HepG2 (cell line): Measurements from ENCODE around the gene ROMO1. TPM values are rescaled to one million over a fixed set of nuclear protein-coding genes. Genes with fewer than 3 reads are reported as not detected.
"Not testable (repeated sequence)": the region's sequence is repeated elsewhere in the genome, so short reads cannot be mapped to it uniquely, and the experiment has no call there.

ENCODE experiments used
- ATAC-seq: fragments of 200-7000 bp; cut with Tn5 transposase; 3 replicates; pipeline ENCODE4 v1.9.1; 2020; ENCODE audit warnings: mild to moderate bottlenecking, moderate library complexity
- BruUV-seq: library from RNA; stranded (reverse); fragments of 400-500 nt; replicated peaks from 2 replicates; lab custom pipeline; 2021; lab: Mats Ljungman, UMichigan
- CTCF ChIA-PET: fragments of 300-600 bp; formaldehyde crosslinking; extraction: SDS; loops from one replicate; lab custom pipeline; 2021; ENCODE audit warnings: low total read pairs, inconsistent platforms, low intra/inter-chr PET ratio; lab: Yijun Ruan, JAX
- POLR2A ChIA-PET: fragments of 350-600 bp; sonication (Branson Sonifier 250); formaldehyde crosslinking; loops from one replicate; lab custom pipeline; 2020; ENCODE audit warnings: antibody characterized with exemption, inconsistent platforms; lab: Yijun Ruan, JAX
- DNase-seq: peaks from one replicate; pipeline ENCODE4 v3.0.0-alpha.2; 2015; ENCODE audit warnings: low spot score
- FAIRE-seq: peaks from 3 replicates; lab custom pipeline; 2011; peaks lifted over from hg19 to GRCh38; lab: Jason Lieb, UNC
- H2AFZ ChIP-seq: one replicate; pipeline ENCODE4 v1.6.1; 2011; ENCODE audit warnings: low read length, inconsistent platforms
- H3K27ac ChIP-seq: fragments of 300-600 bp; 3 replicates; pipeline ENCODE4 v1.8.0; 2011; ENCODE audit warnings: mixed run types, mild to moderate bottlenecking, mixed read lengths, low read length, inconsistent platforms; ENCODE audit not compliant: insufficient read depth; ENCODE audit errors: extremely low read length
- H3K27me3 ChIP-seq, 2 experiments: fragments of 200-600 bp in 1 of 2; 2 replicates in 1 of 2; 3 replicates in 1 of 2; pipeline versions ENCODE4 v1.6.0 to v1.8.0; 2011; ENCODE audit warnings: low read length in 2 of 2, mild to moderate bottlenecking in 2 of 2, moderate library complexity in 2 of 2, inconsistent platforms in 1 of 2; ENCODE audit not compliant: insufficient read depth in 2 of 2, control insufficient read depth in 1 of 2
- H3K36me3 ChIP-seq, 2 experiments: fragments of 200-600 bp in 1 of 2; replicated peaks in 1 of 2; 2 replicates in 1 of 2; 3 replicates in 1 of 2; pipeline versions ENCODE4 v1.5.1 to v1.8.0; 2011; ENCODE audit warnings: low read length in 2 of 2, inconsistent platforms in 1 of 2; ENCODE audit not compliant: insufficient read depth in 2 of 2, control insufficient read depth in 1 of 2
- H3K4me1 ChIP-seq: 2 replicates; pipeline ENCODE4 v1.5.1; 2012; ENCODE audit warnings: low read length, inconsistent platforms; ENCODE audit not compliant: insufficient read depth
- H3K4me2 ChIP-seq: 2 replicates; pipeline ENCODE4 v1.6.0; 2011; ENCODE audit warnings: low read depth, low read length, inconsistent platforms
- H3K4me3 ChIP-seq, 3 experiments: fragments of 200-600 bp in 1 of 3; sonication (generic), shearing (Covaris generic) in 1 of 3; replicated peaks in 1 of 3; 2 replicates each; pipeline ENCODE4 v1.5.1; 2011 to 2016; ENCODE audit warnings: low read length in 3 of 3, inconsistent platforms in 2 of 3, low read depth in 2 of 3, mild to moderate bottlenecking in 2 of 3, control low read depth in 1 of 3, mixed read lengths in 1 of 3; ENCODE audit not compliant: insufficient read depth in 1 of 3
- H3K79me2 ChIP-seq: one replicate; pipeline ENCODE4 v1.6.1; 2011; ENCODE audit warnings: low read length, inconsistent platforms; ENCODE audit not compliant: insufficient read depth
- H3K9ac ChIP-seq: 2 replicates; pipeline ENCODE4 v1.6.0; 2011; ENCODE audit warnings: mild to moderate bottlenecking, low read depth, low read length, inconsistent platforms; ENCODE audit not compliant: insufficient read depth
- H3K9me3 ChIP-seq: 2 replicates; pipeline ENCODE4 v1.5.1; 2012; ENCODE audit warnings: mild to moderate bottlenecking, low read length
- H4K20me1 ChIP-seq: 2 replicates; pipeline ENCODE4 v1.6.0; 2011; ENCODE audit warnings: inconsistent platforms, mild to moderate bottlenecking, low read length, moderate library complexity; ENCODE audit not compliant: insufficient read depth
- ATF7-NPFF ChIP-seq: sonication (generic); formaldehyde crosslinking; IDR thresholded peaks from 2 replicates; pipeline ENCODE4 v1.8.1; 2023; ENCODE audit warnings: mild to moderate bottlenecking, low read depth, missing genetic modification reagents, moderate library complexity
- BCLAF1 ChIP-seq: fragments of 450-650 bp; IDR thresholded peaks from 2 replicates; pipeline ENCODE4 v1.6.1; 2017; ENCODE audit warnings: mild to moderate bottlenecking
- CREB1 ChIP-seq, 2 experiments: fragments of 450-650 bp in 1 of 2; IDR thresholded peaks; 2 replicates each; pipeline ENCODE4 v1.6.1; 2016 to 2017; ENCODE audit warnings: control low read depth in 1 of 2, mild to moderate bottlenecking in 1 of 2, missing compliant biosample characterization in 1 of 2, missing genetic modification characterization in 1 of 2
- CREB3 ChIP-seq: sonication (generic); formaldehyde crosslinking; IDR thresholded peaks from 2 replicates; pipeline ENCODE4 v1.5.0; 2020; ENCODE audit warnings: missing genetic modification reagents
- HNRNPLL ChIP-seq: fragments of 200-400 bp; formaldehyde crosslinking; IDR thresholded peaks from 2 replicates; pipeline ENCODE4 v1.6.1; 2017; ENCODE audit warnings: mild to moderate bottlenecking, low read depth, low read length; ENCODE audit not compliant: poor library complexity, severe bottlenecking
- MED8 ChIP-seq: sonication (generic); formaldehyde crosslinking; IDR thresholded peaks from 2 replicates; pipeline ENCODE4 v1.8.1; 2023; ENCODE audit warnings: mild to moderate bottlenecking, missing genetic modification reagents; ENCODE audit not compliant: insufficient replicate concordance
- SAFB2 ChIP-seq: sonication (generic); formaldehyde crosslinking; IDR thresholded peaks from 2 replicates; pipeline ENCODE4 v1.5.1; 2020; ENCODE audit warnings: missing genetic modification reagents, low read depth, mild to moderate bottlenecking, borderline replicate concordance
- SMYD3 ChIP-seq: sonication (generic); formaldehyde crosslinking; IDR thresholded peaks from 2 replicates; pipeline ENCODE4 v1.8.1; 2023; ENCODE audit warnings: mild to moderate bottlenecking, missing genetic modification reagents
- SOX6 ChIP-seq, 2 experiments: fragments of 450-650 bp in 1 of 2; sonication (generic) in 1 of 2; formaldehyde crosslinking in 1 of 2; IDR thresholded peaks; 2 replicates each; pipeline versions ENCODE4 v1.4.0 to v1.6.1; 2017 to 2020; ENCODE audit warnings: antibody characterized with exemption in 1 of 2, mild to moderate bottlenecking in 1 of 2, missing genetic modification reagents in 1 of 2
- SP5 ChIP-seq: IDR thresholded peaks from 2 replicates; pipeline ENCODE4 v1.6.1; 2016; ENCODE audit warnings: low read depth, borderline replicate concordance
- TCF12 ChIP-seq, 2 experiments: fragments of 450-650 bp in 1 of 2; sonication (generic) in 1 of 2; formaldehyde crosslinking in 1 of 2; IDR thresholded peaks; 2 replicates each; pipeline versions ENCODE4 v1.6.1 to v1.8.0; 2017 to 2022; ENCODE audit warnings: antibody characterized with exemption in 1 of 2, mild to moderate bottlenecking in 1 of 2, missing genetic modification reagents in 1 of 2, moderate library complexity in 1 of 2
- ZBTB38 ChIP-seq: sonication (generic); formaldehyde crosslinking; IDR thresholded peaks from 2 replicates; pipeline ENCODE4 v1.5.1; 2020; ENCODE audit warnings: mild to moderate bottlenecking, missing genetic modification reagents
- ZFY ChIP-seq: sonication (generic); formaldehyde crosslinking; IDR thresholded peaks from 2 replicates; pipeline ENCODE4 v1.4.0; 2020; ENCODE audit warnings: missing genetic modification reagents
- ZNF12 ChIP-seq: sonication (generic); formaldehyde crosslinking; IDR thresholded peaks from 2 replicates; pipeline ENCODE4 v1.5.0; 2020; ENCODE audit warnings: missing genetic modification reagents
- ZNF121 ChIP-seq: sonication (generic); formaldehyde crosslinking; IDR thresholded peaks from 2 replicates; pipeline ENCODE4 v1.5.0; 2020; ENCODE audit warnings: mild to moderate bottlenecking, missing genetic modification reagents
- ZNF160 ChIP-seq: sonication (generic); formaldehyde crosslinking; IDR thresholded peaks from 2 replicates; pipeline ENCODE4 v1.8.0; 2022; ENCODE audit warnings: mild to moderate bottlenecking, inconsistent platforms, missing genetic modification reagents
- ZNF652 ChIP-seq: IDR thresholded peaks from 2 replicates; pipeline ENCODE4 v1.6.1; 2016; ENCODE audit warnings: low read depth, borderline replicate concordance
- WGBS: methylation state at CpG from one replicate; pipeline ENCODE4 v1.1.6; 2017; ENCODE audit warnings: low lambda C conversion rate; 5-methylcytosine and 5-hydroxymethylcytosine counted together
- in situ Hi-C: cut with HindIII; loops from 2 replicates; pipeline ENCODE4 v1.10.0; 2017; ENCODE audit warnings: low pct_unique_long_range_greater_than_20kb; ENCODE audit not compliant: extremely low pct_ligation_motif_present
- intact Hi-C: fragments of 100-400 bp; cut with micrococcal nuclease; formaldehyde crosslinking; loops from one replicate; pipeline ENCODE4 v1.10.0; 2022; ENCODE audit not compliant: unreplicated experiment
- polyA plus RNA-seq, 8 experiments: library from polyadenylated mRNA; depleted of rRNA in 3 of 8; stranded (reverse) in 7 of 8; unstranded in 1 of 8; fragments of >200 nt; fragmentation: Illumina TruSeq in 4 of 8; extraction: Trizol in 4 of 8; gene quantifications; 2 replicates each; pipeline versions ENCODE4 v1.2.1 to v1.2.3, GENCODE V29; 2011 to 2016; ENCODE audit warnings: low read depth in 4 of 8, missing spikeins in 1 of 8, mixed read lengths in 1 of 8; ENCODE audit not compliant: insufficient read depth in 1 of 8
- total RNA-seq, 5 experiments: library from RNA; depleted of rRNA; stranded (reverse); fragments of >200 nt; fragmentation: Illumina TruSeq; extraction: Trizol; gene quantifications; 2 replicates each; pipeline ENCODE4 v1.2.3, GENCODE V29; 2016; ENCODE audit warnings: low read depth in 1 of 5

Gene ROMO1
- total and polyA plus RNA-seq, 2 of the 13 experiments (the other 11 are each of a cell fraction or from before 2014, with no cell fraction given) = 636 to 755 TPM

- TF ChIP-seq HNRNPLL (no peak), ZNF12 (CRISPR knock-in tag) (no peak), SMYD3 (CRISPR knock-in tag) (0 out of 2 replicates have a peak, but pooled peaks have one; percentile 37), ZNF652 (CRISPR knock-in tag) (no peak), ZBTB38 (CRISPR knock-in tag) (0 out of 2 replicates have a peak, but pooled peaks have one; percentile 21), SP5 (CRISPR knock-in tag) (0 out of 2 replicates have a peak, but pooled peaks have one; percentile 40), BCLAF1 (no peak), SAFB2 (no peak)
Observed at GRCh38 chr20:35743693-35744491, 44.7 kb downstream of the ROMO1 start (continued).

GRCh38 chr20:35744492-35744841 is 45.3 kb downstream of the ROMO1 start:
- intact Hi-C loops (loop anchor here (5.0 kb wide), 1 partner anchor 127 kb away; the partner anchor contains the start of gene SPAG4), in situ Hi-C loops (loop anchor here (5.0 kb wide), 1 partner anchor 138 kb away; no protein-coding TSS in a partner anchor)
- FAIRE-seq; H2AFZ ChIP-seq; H3K27me3 ChIP-seq; H3K9me3 ChIP-seq; ATAC-seq; CTCF ChIA-PET; BruUV-seq; H3K4me2 ChIP-seq; DNase-seq; TF ChIP-seq SOX6, CREB1, TCF12 (IDR thresholded peaks at IDR 0.05): not testable (repeated sequence)
- WGBS = 92% methylated on average over 3 of the region's 3 CpGs
- Histone ChIP-seq H4K20me1 (peaks cover 22% of the 10 kb centered on the region), H3K4me1 (peaks cover 27% of the 10 kb centered on the region), H3K4me3 (peak overlapping the region in 1 of 3 experiments; percentile 77; a peak in 1 of 6 replicates), H3K36me3 (peaks cover 0 to 13% of the 10 kb centered on the region in 2 experiments; a peak in 3 of 5 replicates), H3K27ac (peak overlapping the region; percentile 96), H3K79me2 (peaks cover 36% of the 10 kb centered on the region), H3K9ac (peak overlapping the region; percentile 99)
- POLR2A ChIA-PET = interaction anchor here (0.8 to 8.6 kb wide), 10 partner anchors 10 to 394 kb away, joined by 3 to 461 read pairs (median 72); partner anchors contain the start of genes CPNE1, NFS1, PHF20 and RBM12
- peak; percentile 54; the same call in 1 of the 2 replicates for TF ChIP-seq SOX6 (CRISPR knock-in tag; IDR thresholded peaks at IDR 0.05)
- 0 out of 2 replicates have a peak, but pooled peaks have one; percentile 12 for TF ChIP-seq CREB1 (CRISPR knock-in tag; IDR thresholded peaks at IDR 0.05)
- TF ChIP-seq TCF12 (CRISPR knock-in tag; IDR thresholded peaks at IDR 0.05) = 0 out of 2 replicates have a peak, but pooled peaks have one; percentile 1
- TF ChIP-seq ZNF121 (CRISPR knock-in tag) = peak; percentile 96
- 0 out of 2 replicates have a peak, but pooled peaks have one; percentile 32 for TF ChIP-seq ZNF160 (CRISPR knock-in tag)
- peak; percentile 47 for TF ChIP-seq MED8
- TF ChIP-seq CREB3 (CRISPR knock-in tag) = 0 out of 2 replicates have a peak, but pooled peaks have one; percentile 15
- peak; percentile 12; the same call in 1 of the 2 replicates for TF ChIP-seq ZFY (CRISPR knock-in tag)
- 0 out of 2 replicates have a peak, but pooled peaks have one; percentile 36 for TF ChIP-seq ATF7-NPFF
